Superior temporal gyrus (tissue), 1 donor: ENCODE data around the gene INTS15.

Experiments
- DNase-seq: peaks from one replicate; pipeline ENCODE4 v3.0.0-alpha.2; 2016; ENCODE audit errors: extremely low spot score

Gene INTS15

GRCh38 chr7:6656413-6656812 lies 66.6 kb downstream of the INTS15 start:
- DNase-seq: no peak
